Astrocyte of the hippocampus (primary cell): Measurements from ENCODE around the gene IQSEC1.
"Not testable (repeated sequence)": the region's sequence is repeated elsewhere in the genome, so short reads cannot be mapped to it uniquely, and the experiment has no call there.

Experiments
- DNase-seq: peaks from one replicate; pipeline ENCODE4 v3.0.0; 2011; ENCODE audit warnings: low read depth, low spot score

IQSEC1 gene

DNA sequence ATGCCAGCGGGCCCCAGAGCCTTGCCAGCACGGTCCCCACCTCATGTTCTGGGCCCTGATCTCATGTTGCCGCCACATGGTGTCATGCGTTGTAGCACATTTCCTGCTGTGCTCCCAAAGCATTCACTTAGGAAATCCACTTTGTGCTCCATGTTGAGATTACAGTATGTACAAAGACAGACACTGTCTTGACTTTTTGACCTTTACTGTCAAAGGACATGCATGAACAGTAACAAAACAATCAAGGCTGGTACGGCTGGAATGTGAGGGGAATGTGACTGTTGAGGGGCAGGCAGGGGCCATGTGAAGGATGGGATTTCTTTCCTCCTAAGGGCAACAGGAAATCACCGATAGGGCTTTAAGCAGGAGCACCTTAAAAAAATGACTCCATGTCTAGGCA is 178.6 kb downstream of the IQSEC1 start:
- DNase-seq: no peak

DNA sequence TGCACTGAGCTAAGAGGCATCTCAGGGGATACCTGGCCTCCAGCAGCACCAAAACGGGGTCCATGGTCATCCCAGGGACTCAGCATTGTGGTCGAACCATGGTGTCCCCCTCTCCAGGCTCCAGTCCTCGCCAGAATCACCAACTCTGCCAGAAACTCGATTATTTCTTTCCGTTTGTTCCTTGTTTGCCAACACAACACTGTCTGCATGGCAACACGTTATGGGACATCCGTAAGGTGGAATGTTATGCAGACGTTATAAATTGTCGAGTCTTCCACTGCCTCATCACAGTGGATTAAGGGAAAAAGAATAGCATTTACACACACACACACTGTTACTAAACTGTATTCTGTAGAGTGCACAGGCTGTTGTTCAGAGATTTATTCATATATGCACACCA is 179.4 kb downstream of the IQSEC1 start:
- peak; percentile 18 for DNase-seq

DNA sequence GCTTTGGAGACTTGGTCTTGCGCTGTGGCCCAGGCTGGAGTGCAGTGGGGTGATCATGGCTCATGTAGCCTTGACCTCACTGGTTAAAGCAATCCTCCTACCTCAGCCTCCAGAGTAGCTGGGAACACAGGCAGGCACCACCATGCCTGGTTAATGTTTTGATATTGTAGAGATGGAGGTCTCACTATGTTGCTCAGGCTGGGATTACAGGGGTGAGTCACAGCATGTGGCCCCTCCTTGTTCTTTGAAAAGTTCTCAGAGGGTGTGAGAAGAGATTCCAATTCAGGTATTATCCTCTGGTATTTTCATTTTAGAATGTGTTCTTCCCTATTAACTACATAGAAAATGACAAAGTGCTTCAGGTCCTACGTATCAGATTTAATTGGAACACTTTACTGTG is 180.0 kb downstream of the IQSEC1 start:
- DNase-seq: peak; percentile 28

DNA sequence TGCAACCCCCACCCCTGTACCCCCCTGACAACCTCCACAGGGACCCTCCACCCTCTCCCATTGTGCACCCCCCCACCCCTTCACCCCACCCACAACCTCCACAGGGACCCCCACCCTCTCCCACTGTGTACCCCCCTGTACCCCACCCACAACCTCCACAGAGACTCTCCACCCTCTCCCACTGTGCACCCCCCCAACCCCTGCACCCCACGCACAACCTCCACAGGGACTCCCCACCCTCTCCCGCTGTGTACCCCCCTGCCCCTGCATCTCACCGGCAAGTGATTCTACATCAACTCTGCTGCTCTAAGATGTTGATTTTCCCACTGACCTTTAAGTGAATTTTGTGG is 180.4 kb downstream of the IQSEC1 start:
- no peak for DNase-seq

DNA sequence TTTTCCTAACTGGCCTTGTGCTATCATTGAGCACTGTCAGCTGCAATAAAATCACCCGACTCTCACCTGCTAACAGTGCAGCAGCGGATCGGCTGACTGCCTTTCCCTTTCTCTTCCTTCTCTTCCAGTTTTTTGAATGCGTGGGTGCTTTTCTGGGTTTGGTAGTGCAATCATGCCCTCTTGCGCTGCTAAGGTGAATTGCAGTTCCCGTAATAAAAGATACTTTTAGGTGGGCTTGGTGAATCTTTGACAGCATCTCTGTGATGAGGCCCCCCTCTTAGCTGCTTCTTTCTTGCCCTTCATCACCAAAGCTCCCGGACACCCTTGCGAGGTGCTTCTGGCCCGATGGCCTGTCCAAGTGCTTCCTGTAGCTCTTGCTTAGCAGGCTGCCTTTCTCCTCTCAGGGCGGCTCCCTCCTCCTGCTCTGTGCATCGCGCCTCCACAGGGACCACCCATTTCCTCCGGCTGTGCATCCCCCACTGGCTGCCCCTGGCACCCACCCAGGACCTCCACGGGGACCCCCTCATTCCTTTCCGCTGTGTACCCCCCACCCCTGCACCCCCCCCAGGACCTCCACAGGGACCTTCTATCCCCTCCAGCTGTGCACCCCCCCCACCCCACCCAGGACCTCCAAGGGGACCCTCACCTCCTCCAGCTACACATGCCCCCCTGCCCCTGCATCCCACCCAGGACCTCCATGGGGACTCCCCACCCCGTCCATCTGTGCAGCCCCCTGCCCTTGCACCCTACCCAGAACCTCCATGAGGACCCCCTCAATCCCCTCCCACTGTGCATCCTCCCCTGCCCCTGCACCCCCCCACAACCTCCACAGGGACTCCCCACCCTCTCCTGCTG is 181.0 kb downstream of the IQSEC1 start:
- DNase-seq: peak; percentile 76

DNA sequence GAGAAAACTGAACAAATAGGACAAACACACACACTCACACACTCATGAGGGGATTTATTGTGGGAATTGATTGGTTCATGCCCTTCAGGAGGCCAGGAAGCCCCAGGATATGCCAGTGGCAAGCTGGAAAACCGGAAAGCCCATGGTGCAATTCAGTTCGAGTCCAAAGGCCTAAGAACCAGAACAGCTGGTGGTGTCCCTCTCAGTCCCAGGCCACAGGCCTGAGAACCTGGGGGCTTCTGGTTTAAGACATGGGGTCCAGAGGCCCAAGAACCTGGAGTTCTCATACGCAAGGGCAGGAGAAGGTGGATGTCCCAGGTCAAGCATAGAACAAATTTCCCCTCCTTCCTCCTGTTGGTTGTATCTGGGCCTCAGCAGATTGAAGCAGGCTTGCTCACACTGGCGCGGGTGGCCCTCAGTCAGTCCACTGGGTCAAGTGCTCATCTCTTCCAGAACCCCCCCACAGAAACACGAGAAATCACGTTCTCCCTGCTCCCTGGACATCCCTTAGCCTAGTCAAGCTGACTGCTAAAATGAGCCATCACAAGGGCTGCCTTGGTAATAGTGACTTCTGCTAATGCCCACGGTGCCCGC is 181.7 kb downstream of the IQSEC1 start:
- DNase-seq: no peak

DNA sequence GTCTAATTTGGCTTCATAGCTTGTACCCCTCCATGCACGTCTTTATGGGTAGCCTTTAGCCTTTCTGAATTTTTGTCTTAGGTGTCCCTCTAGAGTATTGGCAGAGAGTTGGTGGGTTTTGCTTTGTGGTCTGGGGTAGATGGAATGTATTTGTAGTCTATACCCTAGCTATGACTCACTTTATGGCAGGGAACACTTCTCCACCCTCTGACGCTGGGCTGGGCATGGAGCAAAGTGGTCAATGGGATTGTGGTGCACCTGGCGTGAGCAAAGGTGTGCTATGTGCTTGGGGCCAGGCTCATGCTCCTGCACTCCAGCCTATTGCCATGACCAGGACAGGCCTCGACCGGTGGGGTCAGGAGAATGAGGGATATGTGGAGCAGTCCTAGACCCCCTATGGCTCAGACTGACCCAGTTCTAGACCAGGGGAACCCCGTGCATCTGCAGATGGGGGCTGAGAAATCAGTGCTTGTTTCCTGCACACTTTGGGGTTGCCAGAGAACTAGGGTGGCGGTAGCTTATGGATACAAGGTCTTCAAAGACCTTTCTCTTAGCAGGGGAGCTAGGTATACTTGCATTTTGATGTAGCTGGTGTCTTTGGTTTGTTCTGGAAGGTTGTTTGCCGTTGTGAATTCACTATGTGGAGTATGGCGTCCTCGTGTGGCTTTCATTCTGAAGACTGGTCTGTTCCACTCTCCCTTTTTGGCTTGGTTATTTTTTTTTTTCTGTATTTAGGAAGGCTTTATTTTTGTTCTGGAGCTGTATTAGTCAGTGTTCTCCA is 182.4 kb downstream of the IQSEC1 start:
- DNase-seq: peak; percentile 44

DNA sequence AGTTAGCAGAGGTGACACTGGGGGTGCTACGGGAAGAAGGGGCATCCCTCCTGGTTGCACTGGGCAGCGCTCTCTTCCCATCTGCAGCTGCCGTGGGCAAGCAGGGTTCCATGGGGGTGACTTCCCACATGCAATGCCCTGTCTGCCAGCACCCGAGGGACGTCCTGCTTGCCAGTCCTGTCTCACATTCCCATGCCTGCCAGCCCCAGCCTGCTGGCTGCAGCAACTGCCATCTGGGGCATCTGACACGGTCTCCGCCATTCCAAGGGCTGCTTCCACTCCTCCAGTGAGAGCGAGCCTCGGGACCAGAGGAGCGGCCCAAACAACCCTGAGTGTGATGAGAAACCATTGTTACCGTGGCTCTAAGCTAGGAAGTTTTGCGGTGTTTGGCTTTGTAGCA is 186.5 kb downstream of the IQSEC1 start:
- DNase-seq: no peak

DNA sequence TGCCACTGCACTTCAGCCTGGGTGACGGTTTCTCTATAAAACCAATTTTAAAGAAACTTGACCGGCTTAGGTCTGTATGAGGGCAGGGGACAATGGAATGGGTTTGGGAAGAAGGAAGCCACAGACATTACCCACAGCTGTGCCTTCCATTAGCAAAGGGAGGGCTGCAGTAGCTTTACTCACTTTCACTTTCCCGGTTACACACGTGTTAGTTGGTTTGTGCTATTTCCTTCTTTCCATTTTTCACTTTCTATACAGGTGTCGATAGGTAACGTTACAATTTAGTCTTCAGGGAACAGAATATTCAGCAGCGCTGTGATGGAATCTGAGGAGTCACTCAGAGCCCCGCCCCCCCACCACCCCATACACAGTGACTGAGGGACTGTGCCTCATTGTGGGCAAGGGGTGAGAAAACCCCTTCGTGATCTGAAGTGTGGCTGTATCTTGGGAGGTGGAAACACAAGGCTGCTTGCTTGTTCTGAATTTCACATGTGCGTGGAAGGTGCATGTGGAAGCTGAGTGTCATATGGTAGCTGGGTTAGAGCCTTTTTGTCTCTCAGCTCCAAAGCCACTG is 187.0 kb downstream of the IQSEC1 start:
- DNase-seq: no peak

DNA sequence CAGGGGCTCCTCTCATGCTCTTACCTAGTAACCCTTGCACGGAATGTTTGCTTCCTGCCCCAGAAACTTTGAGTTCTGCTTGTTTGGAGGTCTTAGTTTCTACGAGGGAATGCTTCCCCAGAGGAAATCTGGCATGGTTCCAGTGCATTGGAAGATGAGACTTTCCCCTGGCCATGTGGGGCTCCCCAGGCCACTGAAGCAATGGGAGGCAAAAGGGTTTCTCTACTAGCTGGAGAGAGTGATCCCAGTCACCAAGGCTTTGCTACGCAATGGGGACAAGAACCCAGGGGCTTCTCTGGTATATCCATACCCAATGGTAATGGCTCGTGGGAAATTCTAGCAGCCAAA is 187.7 kb downstream of the IQSEC1 start:
- DNase-seq: no peak

DNA sequence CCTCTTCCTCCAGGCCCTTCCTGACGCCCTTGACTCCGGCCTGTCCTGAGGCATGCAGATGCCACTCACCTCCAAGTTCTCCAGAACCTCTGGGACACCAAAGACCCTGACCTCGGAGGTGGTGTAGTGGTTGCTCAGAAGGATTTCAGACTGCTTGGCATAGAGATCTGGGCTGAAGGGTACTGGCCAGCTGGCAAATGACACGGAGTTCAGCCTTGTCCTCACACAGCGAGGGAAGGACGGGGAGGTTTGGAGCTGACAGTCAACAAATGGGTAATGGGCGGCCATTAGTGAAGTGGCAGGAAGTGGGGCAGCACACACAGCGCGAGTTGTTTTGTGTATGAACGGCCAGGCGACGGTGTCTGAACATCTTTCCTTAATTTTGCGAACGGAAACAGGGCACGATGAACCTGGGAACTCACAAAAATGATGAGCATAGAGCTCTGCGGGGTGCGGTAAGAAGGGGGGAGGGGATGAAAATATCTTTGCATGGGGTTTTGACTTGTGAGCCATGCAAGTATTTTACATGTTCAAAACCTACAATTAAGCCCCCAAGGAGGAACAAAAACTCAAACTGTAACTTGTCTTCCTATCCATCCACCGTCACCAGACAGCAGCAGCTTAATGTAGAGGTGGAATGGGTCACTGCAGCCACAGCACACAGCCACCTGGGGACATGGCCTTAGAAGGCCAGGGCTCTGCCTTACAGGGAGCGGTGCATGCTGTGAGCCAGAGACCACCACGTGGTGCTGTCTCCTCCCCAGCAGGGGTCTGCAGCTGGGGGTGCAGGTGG is 188.2 kb downstream of the IQSEC1 start:
- no peak for DNase-seq

DNA sequence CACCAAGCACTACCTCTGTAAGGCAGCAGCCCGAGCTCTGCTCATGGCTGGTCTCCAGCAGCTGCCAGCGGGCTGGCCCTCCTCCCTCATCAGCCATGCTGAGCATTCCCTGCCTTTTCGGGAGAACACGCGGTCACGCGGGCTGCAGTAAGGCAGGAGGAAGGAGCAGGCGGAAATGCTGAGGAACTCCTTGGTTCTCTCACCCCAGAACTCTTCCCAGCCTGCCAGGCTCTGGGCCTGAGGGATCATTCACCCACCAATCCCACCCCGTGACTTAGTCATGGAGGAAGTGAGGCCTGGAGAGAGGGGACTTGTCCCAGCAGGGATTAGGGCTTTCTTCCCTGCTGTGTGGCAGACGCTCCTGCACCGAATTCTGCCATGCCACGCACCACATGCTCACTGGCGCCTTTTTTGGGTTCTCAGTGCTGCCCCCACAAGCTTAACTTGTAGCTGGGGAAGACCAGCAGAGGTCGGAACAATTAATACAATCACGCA is 189.0 kb downstream of the IQSEC1 start:
- DNase-seq: peak; percentile 82

DNA sequence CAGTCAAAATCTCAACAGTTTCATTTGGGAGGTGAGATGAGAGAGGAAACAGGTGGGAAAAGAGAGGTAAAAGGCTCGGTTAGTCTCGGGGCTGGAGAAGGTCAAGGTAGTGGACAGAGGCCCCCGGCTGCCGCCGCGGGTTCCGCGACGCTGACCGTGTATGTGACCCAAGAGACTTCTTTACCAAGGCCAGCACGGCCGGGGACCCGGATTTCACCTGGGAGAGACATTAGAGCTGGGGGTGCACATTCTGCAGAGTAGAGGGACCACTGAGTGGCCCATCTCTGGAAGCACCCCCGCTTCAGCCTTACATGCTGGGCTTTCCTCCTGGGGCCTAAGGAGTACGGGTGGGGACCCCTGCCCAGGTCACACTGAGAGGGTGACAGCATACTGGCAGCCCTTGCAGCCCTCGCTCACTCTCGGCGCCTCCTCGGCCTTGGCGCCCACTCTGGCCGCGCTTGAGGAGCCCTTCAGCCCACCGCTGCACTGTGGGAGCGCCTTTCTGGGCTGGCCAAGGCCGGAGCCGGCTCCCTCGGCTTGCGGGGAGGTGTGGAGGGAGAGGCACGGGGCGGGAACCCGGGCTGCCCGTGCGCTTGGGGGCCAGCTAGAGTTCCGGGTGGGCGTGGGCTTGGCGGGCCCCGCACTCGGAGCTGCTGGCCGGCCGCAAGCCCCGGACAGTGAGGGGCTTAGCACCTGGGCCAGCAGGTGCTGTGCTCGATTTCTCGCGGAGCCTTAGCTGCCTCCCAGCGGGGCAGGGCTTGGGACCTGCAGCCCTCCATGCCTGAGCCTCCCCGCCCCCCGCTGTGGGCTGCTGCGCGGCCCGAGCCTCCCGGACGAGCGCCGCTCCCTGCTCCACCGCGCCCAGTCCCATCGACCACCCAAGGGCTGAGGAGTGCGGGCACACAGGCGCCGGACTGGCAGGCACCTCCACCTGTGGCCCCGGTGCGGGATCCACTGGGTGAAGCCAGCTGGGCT is 190.6 kb downstream of the IQSEC1 start:
- DNase-seq: no peak

DNA sequence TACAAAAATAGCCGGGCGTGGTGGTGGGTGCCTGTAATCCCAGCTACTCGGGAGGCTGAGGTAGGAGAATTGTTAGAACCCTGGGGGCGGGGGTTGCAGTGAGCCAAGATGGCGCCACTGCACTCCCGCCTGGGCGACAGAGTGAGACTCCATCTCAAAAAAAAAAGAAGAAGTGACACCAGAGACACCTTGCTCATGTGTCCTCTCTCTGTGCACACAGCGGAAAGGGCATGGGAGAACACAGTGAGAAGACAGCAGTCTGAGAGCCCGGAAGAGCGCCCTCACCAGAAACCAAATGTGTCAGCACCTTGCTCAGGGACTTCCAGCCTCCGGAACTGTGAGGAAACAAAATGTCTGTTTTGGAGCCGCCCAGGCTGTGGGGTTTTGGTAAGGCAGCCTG is 191.4 kb downstream of the IQSEC1 start:
- DNase-seq: not testable (repeated sequence)

DNA sequence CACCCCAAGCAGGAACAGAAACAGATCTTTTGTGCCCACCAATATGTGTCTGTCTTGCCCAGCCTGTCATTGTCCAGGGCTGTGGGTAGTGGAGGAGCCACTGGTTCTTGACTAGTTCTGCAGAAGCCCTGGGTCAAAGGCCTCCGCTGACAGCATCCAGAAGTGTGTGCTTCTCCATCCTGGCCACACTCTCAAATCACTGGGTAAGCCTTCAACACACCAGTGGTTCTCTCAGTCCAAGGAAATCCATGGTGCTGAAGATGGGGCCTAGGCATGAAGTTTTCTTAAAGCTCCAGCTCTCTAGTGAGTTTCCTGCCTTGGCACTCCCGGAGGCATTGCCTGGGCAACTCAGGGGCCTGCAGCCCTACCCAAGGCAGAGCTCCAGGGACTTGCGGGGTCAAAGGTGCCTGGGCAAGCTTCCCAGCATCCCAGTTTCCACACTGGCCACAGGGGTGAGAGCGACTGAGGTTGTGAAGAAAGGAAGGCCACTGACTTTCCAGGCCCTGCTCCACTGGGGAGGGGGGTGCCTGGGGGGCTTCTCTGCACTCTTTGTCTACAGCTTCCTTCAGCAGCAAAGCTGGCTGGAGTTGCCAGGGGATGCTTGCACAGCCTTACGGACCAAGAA is 193.9 kb downstream of the IQSEC1 start:
- no peak for DNase-seq

DNA sequence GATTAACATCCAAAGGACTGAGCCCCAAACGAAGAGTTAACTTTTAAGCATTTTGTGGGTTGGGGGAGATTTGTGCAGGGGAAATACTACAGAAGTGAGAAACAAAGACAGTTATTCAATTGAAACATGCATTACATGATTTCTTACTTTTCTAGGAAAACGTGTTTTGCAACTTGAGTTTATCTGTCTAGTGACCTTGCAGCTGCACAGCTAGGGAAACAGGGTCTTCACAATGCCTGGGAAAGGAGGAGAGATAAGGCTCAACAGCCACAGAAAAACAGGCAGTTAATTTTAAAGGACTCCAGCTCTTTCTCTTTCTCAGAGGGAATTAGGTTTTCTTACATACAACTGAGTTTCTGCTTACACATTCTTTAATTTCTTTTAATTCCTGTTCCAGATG is 194.5 kb downstream of the IQSEC1 start:
- not testable (repeated sequence) for DNase-seq

DNA sequence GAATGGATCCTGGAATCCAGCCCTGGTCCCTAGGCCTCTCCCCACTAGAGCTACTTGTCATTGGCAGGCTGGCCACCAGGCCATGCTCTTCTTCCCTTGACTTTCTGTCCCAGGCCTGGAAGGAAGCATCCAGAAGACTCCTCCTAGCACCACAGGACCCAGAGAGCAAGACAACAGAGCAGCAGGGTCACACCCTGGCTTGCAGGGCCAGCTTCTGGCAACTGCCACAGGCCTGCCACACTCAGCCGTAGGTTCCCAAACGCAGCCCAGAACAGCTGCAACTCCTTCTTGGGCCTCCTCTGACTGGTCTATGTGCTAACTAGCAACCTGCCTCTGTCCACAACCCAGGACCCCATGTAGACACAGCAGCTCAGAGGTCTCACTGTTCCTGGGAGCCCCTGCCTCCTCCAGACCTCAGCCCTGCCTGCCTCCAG is 195.1 kb downstream of the IQSEC1 start:
- DNase-seq: no peak

DNA sequence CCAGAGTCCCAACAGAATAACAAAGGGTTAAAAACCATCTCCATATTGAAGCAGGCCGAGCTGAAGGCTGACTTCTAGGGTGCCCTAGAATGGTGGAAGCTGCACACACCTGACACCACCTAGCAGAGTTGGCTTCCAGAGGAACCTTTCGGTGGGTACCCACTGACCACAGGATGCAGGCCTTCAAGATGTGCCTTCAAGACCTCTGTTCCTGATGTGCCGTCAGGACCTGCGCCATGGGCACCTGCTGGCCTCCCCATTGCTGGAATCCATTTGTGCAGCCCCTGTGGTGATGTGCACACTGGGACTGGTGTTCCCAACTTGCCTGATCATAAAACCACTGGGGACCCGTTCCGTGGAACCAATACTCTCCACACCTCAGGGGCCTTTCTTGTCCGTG is 196.2 kb downstream of the IQSEC1 start:
- no peak for DNase-seq
